ENCODE results near the gene PALLD.

The PALLD gene

DNA sequence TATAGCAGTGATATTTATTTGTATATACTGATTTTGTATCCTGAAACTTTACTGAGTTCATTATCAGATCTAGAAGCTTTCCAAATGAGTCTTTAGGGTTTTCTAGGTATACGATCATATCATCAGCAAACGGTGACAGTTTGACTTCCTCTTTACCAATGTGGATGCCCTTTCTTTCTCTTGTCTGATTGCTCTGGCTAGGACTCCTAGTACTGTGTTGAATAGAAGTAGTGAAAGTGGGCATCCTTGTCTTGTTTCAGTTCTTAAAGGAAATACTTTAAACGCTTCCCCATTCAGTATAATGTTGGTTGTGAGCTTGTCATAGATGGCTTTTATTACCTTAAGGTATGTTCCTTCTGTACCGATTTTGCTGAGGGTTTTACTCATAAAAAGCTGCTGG is 475.7 kb downstream of the PALLD start:
- DNase-seq (ENCODE audit: low read depth in 2 of 2), result no peak

Measured in stimulated activated CD4-positive, alpha-beta T cell treated with anti-CD3 and anti-CD28 coated beads, Interleukin-15, amount 100 ng/mL, for 48 hours (primary cell).